NT2/D1 (cell line): ENCODE results near the gene NPB.

Source experiments
- SUZ12 ChIP-seq: IDR thresholded peaks from 2 replicates; pipeline ENCODE4 v1.6.1; 2011; ENCODE audit not compliant: insufficient read length, insufficient read depth; ENCODE audit errors: extremely low read depth
- YY1 ChIP-seq: IDR thresholded peaks from 2 replicates; pipeline ENCODE4 v1.6.1; 2011; ENCODE audit not compliant: insufficient read length, insufficient read depth
- ZNF274 ChIP-seq: IDR thresholded peaks from 2 replicates; pipeline ENCODE4 v1.6.1; 2011; ENCODE audit warnings: mild to moderate bottlenecking, low read depth, low read length

- TF ChIP-seq YY1 (no peak), ZNF274 (no peak), SUZ12 (no peak)
These were observed 20.7 kb downstream of the NPB start for GRCh38 chr17:81922566-81923301.
